ENCODE measurements around the gene PLAC1. TPM values are rescaled to one million over a fixed set of nuclear protein-coding genes. Genes with fewer than 3 reads are reported as not detected.

The PLAC1 gene
- total and polyA plus RNA-seq, 9 donors = 0.12 to 0.62 (median 0.40) TPM; not detected in 4

- no peaks in the 10 kb centered on the region for H3K9me3 ChIP-seq
- no peaks in the 10 kb centered on the region for H3K4me1 ChIP-seq (ENCODE audit: insufficient read depth)
- DNase-seq = peak in 1 of 5 donors; percentile 13
- no peaks in the 10 kb centered on the region for H3K36me3 ChIP-seq
- no peaks in the 10 kb centered on the region for H3K27me3 ChIP-seq
- 25 to 31% (median 26%) methylated on average over 6 of the region's 6 CpGs for WGBS, 3 donors
- no peak overlapping the region for H3K27ac ChIP-seq
- intact Hi-C loops (cut with DNase I) = no loop called here
- no peak overlapping the region for H3K4me3 ChIP-seq
- TF ChIP-seq EP300 (IDR thresholded peaks at IDR 0.05) (no peak), POLR2A (IDR thresholded peaks at IDR 0.05) (no peak), CTCF (IDR thresholded peaks at IDR 0.05) (no peak)
Measured at GRCh38 chrX:134622056-134622812, 36.0 kb downstream of the PLAC1 start.

DNA sequence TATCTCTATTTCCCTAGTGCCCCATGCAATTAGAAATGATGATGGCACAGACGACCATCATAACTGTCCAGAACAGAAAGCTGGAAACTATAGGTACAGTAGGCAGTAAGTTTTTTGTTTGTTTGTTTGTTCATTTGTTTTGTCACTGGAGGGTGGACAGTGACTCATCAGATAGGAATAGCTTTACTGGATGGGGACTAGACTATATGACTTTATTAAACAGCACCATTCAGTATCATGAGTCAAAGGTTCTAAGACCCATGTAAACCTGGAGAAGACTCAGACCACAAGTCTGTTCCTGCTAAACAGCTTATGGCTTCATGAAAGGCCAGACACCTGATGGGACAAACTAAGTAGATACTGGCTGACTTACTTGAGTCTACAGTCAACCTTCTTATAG lies 38.4 kb downstream of the PLAC1 start:
- H3K4me3 ChIP-seq = no peak overlapping the region
- H3K4me1 ChIP-seq (ENCODE audit: insufficient read depth) = no peaks in the 10 kb centered on the region
- DNase-seq = no peak
- H3K27ac ChIP-seq = no peak overlapping the region
- TF ChIP-seq POLR2A (IDR thresholded peaks at IDR 0.05) (no peak), EP300 (IDR thresholded peaks at IDR 0.05) (no peak), CTCF (IDR thresholded peaks at IDR 0.05) (no peak)
- no peaks in the 10 kb centered on the region for H3K36me3 ChIP-seq
- no peaks in the 10 kb centered on the region for H3K9me3 ChIP-seq
- WGBS, 3 donors = 77 to 84% (median 82%) methylated on average over 1 of the region's 1 CpG
- H3K27me3 ChIP-seq = no peaks in the 10 kb centered on the region
- intact Hi-C loops (cut with DNase I) = no loop called here

- WGBS, 3 donors = 67 to 74% (median 72%) methylated on average over 3 of the region's 3 CpGs
- no peak overlapping the region for H3K27ac ChIP-seq
- intact Hi-C loops (cut with DNase I) = no loop called here
- H3K4me1 ChIP-seq (ENCODE audit: insufficient read depth) = no peaks in the 10 kb centered on the region
- no peaks in the 10 kb centered on the region for H3K9me3 ChIP-seq
- TF ChIP-seq POLR2A (IDR thresholded peaks at IDR 0.05) (no peak), EP300 (IDR thresholded peaks at IDR 0.05) (no peak), CTCF (IDR thresholded peaks at IDR 0.05) (no peak)
- no peaks in the 10 kb centered on the region for H3K36me3 ChIP-seq
- H3K4me3 ChIP-seq = no peak overlapping the region
- H3K27me3 ChIP-seq = no peaks in the 10 kb centered on the region
- DNase-seq = no peak
Measured at GRCh38 chrX:134613396-134613795, 44.9 kb downstream of the PLAC1 start.

- no peaks in the 10 kb centered on the region for H3K36me3 ChIP-seq
- TF ChIP-seq POLR2A (IDR thresholded peaks at IDR 0.05) (no peak), EP300 (IDR thresholded peaks at IDR 0.05) (no peak), CTCF (IDR thresholded peaks at IDR 0.05) (no peak)
- H3K9me3 ChIP-seq = no peaks in the 10 kb centered on the region
- H3K4me3 ChIP-seq = no peak overlapping the region
- peaks cover 7% of the 10 kb centered on the region for H3K4me1 ChIP-seq (ENCODE audit: insufficient read depth)
- H3K27ac ChIP-seq = no peak overlapping the region
- intact Hi-C loops (cut with DNase I) = no loop called here
- whole genome bisulfite sequencing, 3 donors = 72 to 90% (median 84%) methylated on average over 1 of the region's 1 CpG
- no peaks in the 10 kb centered on the region for H3K27me3 ChIP-seq
- DNase-seq = no peak
Measured at GRCh38 chrX:134608153-134608552, 50.1 kb downstream of the PLAC1 start.

All from ovary (tissue), 9 donors.